K562 (cell line): ENCODE measurements around the gene EP300. TPM values are rescaled to one million over a fixed set of nuclear protein-coding genes. Genes with fewer than 3 reads are reported as not detected.

Experiments
- ATAC-seq: fragments of 200-7000 bp; cut with Tn5 transposase; 3 replicates; pipeline ENCODE4 v1.9.1; 2020; ENCODE audit warnings: moderate library complexity
- BruUV-seq: library from RNA; stranded (reverse); fragments of 400-500 nt; replicated peaks from 2 replicates; lab custom pipeline; 2021; lab: Mats Ljungman, UMichigan
- CTCF ChIA-PET: fragments of 300-600 bp; formaldehyde crosslinking; extraction: SDS; loops from one replicate; lab custom pipeline; 2021; ENCODE audit warnings: low intra/inter-chr PET ratio; lab: Yijun Ruan, JAX
- POLR2A ChIA-PET: fragments of 300-600, 350-650 bp; sonication (Branson Sonifier 250); formaldehyde crosslinking; extraction: SDS; loops from one replicate; lab custom pipeline; 2021; ENCODE audit warnings: antibody characterized with exemption, inconsistent platforms; lab: Yijun Ruan, JAX
- DNase-seq, 4 experiments: peaks; one replicate each; pipeline versions ENCODE4 v3.0.0 to v3.0.0-alpha.2; 2011 to 2018; ENCODE audit warnings: low spot score in 3 of 4, mixed read lengths in 3 of 4; ENCODE audit errors: extremely low read depth in 1 of 4
- FAIRE-seq: peaks from 2 replicates; lab custom pipeline; 2011; peaks lifted over from hg19 to GRCh38; lab: Jason Lieb, UNC
- H2AFZ ChIP-seq: 2 replicates; pipeline ENCODE4 v1.6.0; 2011; ENCODE audit warnings: low read depth, low read length, control low read depth, inconsistent platforms
- H3K27ac ChIP-seq: fragments of 200-600 bp; 3 replicates; pipeline ENCODE4 v1.8.0; 2011; ENCODE audit warnings: low read depth, mild to moderate bottlenecking, control low read depth, inconsistent platforms, low read length, moderate library complexity, mixed read lengths; ENCODE audit errors: extremely low read depth
- H3K27me3 ChIP-seq, 2 experiments: fragments of 300-600 bp in 1 of 2; 2 replicates in 1 of 2; 3 replicates in 1 of 2; pipeline versions ENCODE4 v1.6.0 to v1.8.0; 2011; ENCODE audit warnings: inconsistent platforms in 2 of 2, low read length in 2 of 2, mild to moderate bottlenecking in 1 of 2, mixed read lengths in 1 of 2, moderate library complexity in 1 of 2; ENCODE audit not compliant: control insufficient read depth in 2 of 2, insufficient read depth in 2 of 2
- H3K36me3 ChIP-seq: fragments of 300-600 bp; 3 replicates; pipeline ENCODE4 v1.8.0; 2011; ENCODE audit warnings: mild to moderate bottlenecking, low read length, inconsistent platforms; ENCODE audit not compliant: control insufficient read depth, insufficient read depth
- H3K4me1 ChIP-seq, 2 experiments: fragments of 200-600 bp in 1 of 2; replicated peaks in 1 of 2; 2 replicates in 1 of 2; 3 replicates in 1 of 2; pipeline versions ENCODE4 v1.5.1 to v1.8.0; 2011; ENCODE audit warnings: inconsistent platforms in 2 of 2, low read length in 2 of 2, mild to moderate bottlenecking in 1 of 2, mixed read lengths in 1 of 2, moderate library complexity in 1 of 2; ENCODE audit not compliant: control insufficient read depth in 2 of 2, insufficient read depth in 2 of 2
- H3K4me2 ChIP-seq: 2 replicates; pipeline ENCODE4 v1.6.1; 2011; ENCODE audit warnings: low read length, control low read depth, inconsistent platforms, mixed read lengths; ENCODE audit not compliant: insufficient read depth
- H3K4me3 ChIP-seq: fragments of 200-600 bp; sonication (generic), shearing (Covaris generic); 2 replicates; pipeline ENCODE4 v1.5.1; 2016; ENCODE audit warnings: control low read depth, inconsistent platforms
- H3K79me2 ChIP-seq: fragments of 200-600 bp; 3 replicates; pipeline ENCODE4 v1.8.0; 2011; ENCODE audit warnings: low read length, inconsistent platforms; ENCODE audit not compliant: control insufficient read depth, insufficient read depth
- H3K9ac ChIP-seq, 2 experiments: 2 replicates each; pipeline versions ENCODE4 v1.6.0 to v1.6.1; 2011; ENCODE audit warnings: low read depth in 2 of 2, low read length in 2 of 2, control low read depth in 1 of 2, inconsistent platforms in 1 of 2, mild to moderate bottlenecking in 1 of 2, mixed read lengths in 1 of 2; ENCODE audit not compliant: insufficient read depth in 1 of 2
- H3K9me1 ChIP-seq: one replicate; pipeline ENCODE4 v1.6.0; 2011; ENCODE audit warnings: inconsistent platforms, mild to moderate bottlenecking, low read length, moderate library complexity; ENCODE audit not compliant: control insufficient read depth, insufficient read depth
- H3K9me3 ChIP-seq: replicated peaks from 2 replicates; pipeline ENCODE4 v1.5.1; 2011; ENCODE audit warnings: low read depth, low read length, inconsistent platforms; ENCODE audit not compliant: control insufficient read depth, insufficient read depth
- H4K20me1 ChIP-seq: replicated peaks from 2 replicates; pipeline ENCODE4 v1.6.1; 2011; ENCODE audit warnings: low read length, inconsistent platforms, mixed read lengths; ENCODE audit not compliant: control insufficient read depth, insufficient read depth
- FOXJ3 ChIP-seq: sonication (generic); formaldehyde crosslinking; IDR thresholded peaks from 2 replicates; pipeline ENCODE4 v1.4.0; 2020; ENCODE audit warnings: mild to moderate bottlenecking, missing genetic modification reagents
- HMBOX1 ChIP-seq: sonication (generic); IDR thresholded peaks from 2 replicates; pipeline ENCODE4 v1.6.1; 2016
- HSF4 ChIP-seq: fragments of 250-450 bp; sonication (Bioruptor Pico); IDR thresholded peaks from 2 replicates; pipeline ENCODE4 v2.1.2; 2022; ENCODE audit warnings: mild to moderate bottlenecking, moderate library complexity, borderline replicate concordance
- KDM1A ChIP-seq, 2 experiments: fragments of 450-650 bp; IDR thresholded peaks; 2 replicates each; pipeline ENCODE4 v1.6.1; 2016; ENCODE audit warnings: mild to moderate bottlenecking in 2 of 2
- NCOA1 ChIP-seq: fragments of 450-650 bp; IDR thresholded peaks from 2 replicates; pipeline ENCODE4 v1.6.1; 2016; ENCODE audit warnings: low read depth
- NCOA4 ChIP-seq: fragments of 450-650 bp; IDR thresholded peaks from 2 replicates; pipeline ENCODE4 v1.6.1; 2018; ENCODE audit warnings: mild to moderate bottlenecking; ENCODE audit not compliant: partially characterized antibody
- RFX7 ChIP-seq: fragments of 250-450 bp; sonication (Bioruptor Pico); IDR thresholded peaks from 2 replicates; pipeline ENCODE4 v1.5.1; 2021; ENCODE audit warnings: mild to moderate bottlenecking
- RUNX1 ChIP-seq: sonication (generic); IDR thresholded peaks from 2 replicates; pipeline ENCODE4 v1.6.1; 2016; ENCODE audit warnings: antibody characterized with exemption, low read depth
- STAT5A ChIP-seq: IDR thresholded peaks from 2 replicates; pipeline ENCODE4 v1.6.1; 2012; ENCODE audit warnings: low read length, inconsistent platforms, borderline replicate concordance
- TSC22D4 ChIP-seq: fragments of 450-650 bp; IDR thresholded peaks from 2 replicates; pipeline ENCODE4 v1.6.1; 2016; ENCODE audit warnings: missing genetic modification characterization, missing biosample characterization, control low read depth
- WGBS: fragments of 100-300 bp; shearing (Covaris generic); methylation state at CpG from one replicate; pipeline ENCODE4 v1.1.6; 2016; ENCODE audit warnings: low coverage, mixed read lengths; ENCODE audit not compliant: insufficient coverage; ENCODE audit errors: missing lambda C conversion rate; 5-methylcytosine and 5-hydroxymethylcytosine counted together
- in situ Hi-C: fragments of 300-500 bp; cut with MboI; formaldehyde crosslinking; loops from 4 replicates; pipeline ENCODE4 v1.15.0; 2018; ENCODE audit warnings: inconsistent platforms, mixed read lengths
- intact Hi-C: fragments of 100-400 bp; cut with micrococcal nuclease; formaldehyde crosslinking; loops from 2 replicates; pipeline ENCODE4 v1.14.2; 2022
- polyA plus RNA-seq, 8 experiments: library from polyadenylated mRNA; depleted of rRNA in 4 of 8; stranded (reverse) in 5 of 8; unstranded in 3 of 8; fragments of >200 nt; fragmentation: Nextera tagmentation in 2 of 8; fragmentation: Illumina TruSeq in 1 of 8; extraction: Ambion mirVana in 2 of 8; extraction: Trizol in 1 of 8; gene quantifications; 2 replicates each; pipeline versions ENCODE4 v1.2.1 to v1.2.3, GENCODE V29; 2011 to 2014; ENCODE audit warnings: inconsistent platforms in 1 of 8, missing spikeins in 1 of 8
- total RNA-seq, 7 experiments: library from RNA; depleted of rRNA in 6 of 7; stranded (reverse); fragments of >200 nt in 6 of 7; fragmentation: Illumina TruSeq in 2 of 7; extraction: Trizol in 2 of 7; gene quantifications; 2 replicates each; pipeline versions ENCODE4 v1.2.1 to v1.2.3, GENCODE V29; 2011 to 2021; ENCODE audit warnings: low replicate concordance in 1 of 7

EP300 gene
- total and polyA plus RNA-seq, 9 of the 15 experiments (the other 6 are each of a cell fraction or from before 2014, with no cell fraction given) = 2.2 to 28.6 (median 10.9) TPM

GRCh38 chr22:41076857-41077256, 15.5 kb upstream of the EP300 start:
- intact Hi-C loops (no loop called here), in situ Hi-C loops (no loop called here)
- Histone ChIP-seq H3K4me3 (no peak overlapping the region), H3K27me3 (peaks cover 12 to 35% of the 10 kb centered on the region in 2 experiments), H3K4me2 (no peak overlapping the region), H3K9ac (no peak overlapping the region), H3K9me1 (no peaks in the 10 kb centered on the region), H3K4me1 (peaks cover 0 to 6% of the 10 kb centered on the region in 2 experiments; a peak in 1 of 5 replicates), H2AFZ (no peak overlapping the region), H4K20me1 (no peaks in the 10 kb centered on the region), H3K27ac (no peak overlapping the region), H3K79me2 (no peaks in the 10 kb centered on the region), H3K9me3 (no peaks in the 10 kb centered on the region), H3K36me3 (no peaks in the 10 kb centered on the region)
- no TSS peak for BruUV-seq
- ChIA-PET POLR2A (no interaction called here), CTCF (no interaction called here)
- no peak for DNase-seq
- FAIRE-seq = no peak
- 0% methylated on average over 1 of the region's 1 CpG for WGBS
- TF ChIP-seq FOXJ3 (no peak), KDM1A (IDR thresholded peaks at IDR 0.05) (peak; percentile 56 to 75; a peak in 3 of 4 replicates), RFX7 (no peak)
- no peak for ATAC-seq

- in situ Hi-C loops = no loop called here
- intact Hi-C loops = no loop called here
- no peak for ATAC-seq
- DNase-seq = no peak
- BruUV-seq = no TSS peak
- ChIA-PET CTCF (no interaction called here), POLR2A (interaction anchor here (1.0 kb wide), 1 partner anchor 24 kb away, joined by 3 read pairs; no protein-coding TSS in a partner anchor)
- H3K4me2 ChIP-seq = no peak overlapping the region
- H3K27ac ChIP-seq = no peak overlapping the region
- no peaks in the 10 kb centered on the region for H4K20me1 ChIP-seq
- no peaks in the 10 kb centered on the region for H3K79me2 ChIP-seq
- H3K27me3 ChIP-seq = peaks cover 12 to 29% of the 10 kb centered on the region in 2 experiments; a peak in 4 of 5 replicates
- no peak overlapping the region for H2AFZ ChIP-seq
- H3K9me1 ChIP-seq = no peaks in the 10 kb centered on the region
- WGBS = 0% methylated on average over 1 of the region's 1 CpG
- H3K4me3 ChIP-seq = no peak overlapping the region
- no peak overlapping the region for H3K9ac ChIP-seq
- H3K9me3 ChIP-seq = no peaks in the 10 kb centered on the region
- peaks cover 0 to 6% of the 10 kb centered on the region in 2 experiments; a peak in 1 of 5 replicates for H3K4me1 ChIP-seq
- TF ChIP-seq HMBOX1 (no peak), STAT5A (no peak), HSF4 (CRISPR knock-in tag) (no peak), TSC22D4 (tag) (no peak), NCOA1 (no peak), NCOA4 (no peak), RUNX1 (no peak)
- H3K36me3 ChIP-seq = no peaks in the 10 kb centered on the region
- no peak for FAIRE-seq
Measured at GRCh38 chr22:41078931-41079330, 13.5 kb upstream of the EP300 start.
